ENCODE data around the gene PCBD2.
"Not testable (repeated sequence)": the region's sequence is repeated elsewhere in the genome, so short reads cannot be mapped to it uniquely, and the experiment has no call there.

PCBD2 gene

DNA sequence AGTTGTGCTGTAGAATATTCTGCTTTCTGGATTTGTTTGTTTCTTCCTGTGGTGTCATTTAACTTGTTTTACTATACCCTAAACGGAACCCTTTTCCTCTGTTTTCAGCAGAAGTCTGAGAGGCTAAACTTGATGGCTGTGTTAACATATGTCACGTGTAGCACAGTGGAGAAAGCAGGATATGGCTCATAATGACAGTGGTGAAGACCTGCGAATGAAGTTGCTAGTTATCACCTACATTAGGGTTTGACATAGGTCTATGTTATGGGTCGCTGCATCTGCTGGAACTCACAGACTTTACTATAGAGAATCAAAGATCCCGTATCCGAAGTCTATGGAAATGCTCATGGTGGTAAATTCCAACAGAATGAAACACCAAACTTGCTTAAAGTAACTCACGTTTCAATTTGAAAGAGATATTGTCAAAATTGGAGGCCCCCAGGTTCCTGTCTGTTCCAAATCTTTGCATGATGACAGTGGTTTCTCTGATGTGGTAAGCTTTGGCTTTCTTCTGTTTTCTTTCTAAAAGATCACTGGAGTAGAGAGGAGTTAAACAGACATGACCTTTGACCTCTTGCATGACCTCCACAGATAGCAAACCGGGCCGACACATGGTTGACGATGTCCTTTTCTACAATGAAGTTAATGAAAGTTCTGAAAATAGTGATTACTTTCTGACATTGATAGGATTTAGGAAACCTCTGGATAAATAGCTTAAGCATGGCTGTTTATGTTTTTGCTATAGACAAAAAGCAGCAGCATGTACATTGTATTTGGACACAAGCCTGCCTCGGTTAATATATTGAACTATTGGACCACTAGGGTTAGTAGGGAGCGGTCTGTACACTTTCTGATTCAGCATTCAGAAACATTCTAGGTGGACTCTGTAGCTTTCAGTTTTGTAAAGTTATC, 59.7 kb downstream of the PCBD2 start:
- DNase-seq, result no peak

GRCh38 chr5:134965271-134965825, 60.4 kb downstream of the PCBD2 start:
- DNase-seq, result no peak

DNA sequence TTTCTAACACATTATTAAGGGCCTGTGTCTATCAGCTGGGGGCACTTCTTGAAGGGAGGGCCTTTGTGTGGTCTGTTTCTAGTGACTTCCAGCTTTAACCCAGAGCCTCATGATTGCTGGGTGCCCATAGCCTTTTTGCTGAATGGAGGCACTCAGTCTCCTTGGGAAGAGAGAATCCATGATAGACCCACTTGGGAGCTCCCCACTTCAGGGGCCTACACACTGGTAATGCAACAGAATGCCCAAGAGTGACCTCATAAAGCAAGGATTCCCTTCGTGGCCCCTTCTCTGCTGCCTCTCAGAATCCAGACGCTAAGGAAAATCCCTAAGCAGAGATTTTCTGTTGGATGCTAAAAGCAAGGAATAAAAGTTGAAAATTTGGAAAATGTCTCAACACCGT, 62.7 kb downstream of the PCBD2 start, which contains the start of gene CATSPER3:
TSS of gene CATSPER3 (plus strand) at position 301 of the 400 bp plus-strand sequence. CDS start at position 386, 85 bp downstream.
- DNase-seq, result no peak

DNA sequence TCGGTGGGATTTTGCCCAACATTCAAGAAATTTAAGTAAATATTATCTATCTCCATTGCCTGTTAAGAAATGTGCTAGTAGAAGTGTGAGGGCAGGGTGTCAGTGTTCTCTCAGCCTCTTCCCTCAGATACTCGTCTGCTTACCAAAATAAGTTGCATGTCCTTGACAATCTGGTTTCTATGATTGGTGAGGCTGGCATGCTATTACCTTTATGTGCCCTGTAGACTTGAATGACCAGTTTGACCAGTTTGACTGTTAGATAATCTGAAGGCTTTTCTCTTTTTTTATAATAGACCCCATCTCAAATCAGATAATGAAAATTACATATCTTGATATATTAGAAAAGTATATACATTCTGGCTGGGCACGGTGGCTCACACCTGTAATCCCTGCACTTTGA, 63.1 kb downstream of the PCBD2 start:
- no peak for DNase-seq

DNA sequence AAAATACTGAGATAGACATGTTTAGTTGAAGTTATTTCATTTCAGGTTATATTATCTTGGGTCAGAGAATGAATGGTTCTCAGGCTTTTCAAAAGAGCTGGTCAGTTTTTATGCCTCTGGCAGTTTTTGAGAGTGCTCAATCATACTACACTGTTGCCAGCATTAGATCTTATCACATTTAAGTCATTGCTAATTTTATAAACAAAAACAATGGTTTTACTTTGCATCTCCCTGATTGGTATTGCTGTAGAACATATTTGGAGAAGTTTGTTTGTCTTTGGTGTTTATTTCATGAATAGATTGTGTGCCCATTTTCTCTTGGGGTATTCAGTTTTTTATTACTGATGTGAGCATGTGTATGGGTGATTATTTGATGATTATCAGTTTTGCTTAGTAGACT, 64.2 kb downstream of the PCBD2 start:
- DNase-seq, result no peak

GRCh38 chr5:134975078-134975715, 70.3 kb downstream of the PCBD2 start:
- no peak for DNase-seq

DNA sequence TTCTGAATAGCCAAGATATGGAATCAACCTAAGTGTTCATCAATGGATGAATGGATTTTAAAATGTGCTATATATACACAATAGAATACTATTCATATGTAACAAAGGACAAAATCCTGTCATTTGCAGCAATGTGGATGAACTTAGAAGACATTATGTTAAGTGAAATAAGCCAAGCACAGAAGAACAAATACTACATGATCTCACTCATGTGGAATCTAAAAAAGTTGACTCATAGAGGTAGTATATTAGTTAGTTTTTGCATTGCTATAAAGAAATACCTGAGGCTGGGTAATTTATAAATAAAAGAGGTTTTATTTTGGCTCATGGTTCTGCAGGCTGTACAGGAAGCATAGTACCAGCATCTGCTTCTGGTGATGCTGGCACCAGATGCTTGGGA, 70.9 kb downstream of the PCBD2 start:
- DNase-seq, result peak; percentile 9

- DNase-seq, result no peak
Observed at GRCh38 chr5:134976841-134977240, 71.9 kb downstream of the PCBD2 start.

GRCh38 chr5:134979416-134979815, 74.5 kb downstream of the PCBD2 start:
- no peak for DNase-seq

DNA sequence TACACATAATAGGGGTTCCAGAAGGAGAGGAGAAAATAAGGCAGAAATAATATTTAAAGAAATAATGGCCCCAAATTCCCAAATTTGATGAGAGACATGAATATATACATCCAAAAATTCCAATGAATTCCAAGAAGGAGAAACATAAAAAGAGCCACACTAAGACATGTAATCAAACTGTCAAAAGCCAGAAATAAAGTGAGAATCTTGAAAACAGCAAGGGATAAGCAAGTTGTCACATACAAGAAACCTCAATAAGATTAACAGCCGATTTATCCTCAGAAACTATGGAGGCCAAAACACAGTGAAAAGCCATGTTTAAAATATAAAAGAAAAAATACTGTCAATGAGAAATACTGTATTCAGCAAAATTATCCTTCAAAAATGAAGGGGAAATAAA, 77.3 kb downstream of the PCBD2 start:
- no peak for DNase-seq

DNA sequence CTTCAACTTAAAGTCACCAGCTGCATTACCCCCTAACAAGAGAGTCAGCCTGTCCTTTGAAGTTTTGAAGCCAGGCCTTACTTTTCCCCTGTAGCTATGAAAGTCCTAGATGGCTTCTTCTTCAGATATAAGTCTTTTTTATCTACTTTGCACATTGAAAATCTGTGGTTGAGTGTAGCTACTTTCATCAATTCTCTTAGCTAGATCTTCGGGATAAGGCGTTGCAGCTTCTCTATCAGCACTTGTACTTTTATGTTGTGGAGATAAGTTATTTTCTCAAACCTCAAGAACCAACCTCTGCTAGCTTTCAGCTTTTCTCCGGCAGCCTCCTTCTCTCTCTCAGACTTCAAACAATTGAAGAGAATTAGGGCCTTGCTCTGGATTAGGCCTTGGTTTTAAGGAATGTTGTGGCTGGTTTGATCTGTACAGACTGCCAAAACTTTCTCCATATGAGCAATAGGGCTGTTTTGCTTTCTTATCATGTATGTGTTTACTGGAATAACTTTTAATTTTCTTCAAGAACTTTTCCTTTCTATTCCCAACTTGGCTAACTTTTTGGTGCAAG, 84.4 kb downstream of the PCBD2 start:
- DNase-seq, result no peak

DNA sequence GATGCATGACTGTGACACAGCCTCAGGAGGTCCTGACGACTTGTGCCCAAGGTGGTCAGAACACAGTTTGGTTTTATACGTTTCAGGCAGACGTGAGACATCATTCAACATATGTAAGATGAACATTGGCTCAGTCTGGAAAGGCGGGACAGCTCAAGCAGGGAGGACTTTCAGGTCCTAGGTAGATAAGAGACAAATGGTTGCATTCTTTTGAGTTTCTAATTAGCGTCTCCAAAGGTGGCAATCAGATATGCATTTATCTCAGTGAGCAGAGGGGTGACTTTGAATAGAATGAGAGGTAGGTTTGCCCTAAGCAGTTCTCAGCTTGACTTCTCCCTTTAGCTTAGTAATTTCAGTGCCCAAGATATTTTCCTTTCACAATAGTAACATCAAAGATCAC, 85.3 kb downstream of the PCBD2 start:
- DNase-seq, result not testable (repeated sequence)

- no peak for DNase-seq
Observed at GRCh38 chr5:134992148-134992547, 87.2 kb downstream of the PCBD2 start.

DNA sequence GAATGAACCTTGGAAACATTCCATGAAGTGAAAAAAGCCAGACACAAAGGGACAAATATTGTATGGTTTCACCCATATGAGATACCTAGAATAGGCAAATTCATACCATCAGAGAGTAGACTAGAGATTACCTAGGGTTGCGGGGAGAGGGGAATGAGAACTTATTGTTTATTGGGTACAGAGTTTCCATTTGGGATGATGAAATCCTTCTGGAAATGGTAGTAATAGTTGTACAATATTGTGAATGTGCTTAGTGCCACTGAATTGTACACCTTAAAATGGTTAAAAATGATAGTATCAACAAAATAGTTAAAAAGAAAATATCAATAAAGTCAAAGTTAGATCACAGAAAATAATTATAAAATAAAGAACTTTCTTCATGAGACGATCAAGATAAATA, 88.2 kb downstream of the PCBD2 start:
- DNase-seq, result no peak

GRCh38 chr5:134994560-134995156, 89.7 kb downstream of the PCBD2 start:
- DNase-seq, result no peak

GRCh38 chr5:134995850-134996402, 91.0 kb downstream of the PCBD2 start:
- DNase-seq, result no peak

GRCh38 chr5:134997015-134997414, 92.1 kb downstream of the PCBD2 start:
- DNase-seq, result no peak

- not testable (repeated sequence) for DNase-seq
Observed at GRCh38 chr5:134998068-134998467, 93.1 kb downstream of the PCBD2 start.

DNA sequence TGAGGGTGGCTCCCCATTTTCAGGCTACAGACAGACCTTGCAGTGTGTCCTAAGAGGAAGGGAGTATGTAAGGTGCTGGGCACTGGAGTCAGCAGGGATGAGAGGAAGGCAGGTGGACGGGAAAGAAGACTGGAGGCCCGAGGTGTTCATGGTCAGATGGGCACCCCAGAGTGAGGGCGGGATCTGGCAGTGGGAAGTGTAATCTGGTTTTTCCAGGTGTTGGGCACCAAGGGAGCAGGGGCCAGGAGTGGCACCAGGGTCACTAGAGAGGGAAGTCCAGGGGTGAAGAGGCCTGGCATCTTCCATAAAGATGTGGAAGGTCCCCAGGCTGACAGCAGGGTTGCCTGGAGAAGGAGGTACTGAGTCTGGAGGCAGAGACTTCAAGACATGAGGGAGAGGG, 99.4 kb downstream of the PCBD2 start:
- no peak for DNase-seq

- no peak for DNase-seq
Observed at GRCh38 chr5:135005076-135005475, 100.1 kb downstream of the PCBD2 start.

DNA sequence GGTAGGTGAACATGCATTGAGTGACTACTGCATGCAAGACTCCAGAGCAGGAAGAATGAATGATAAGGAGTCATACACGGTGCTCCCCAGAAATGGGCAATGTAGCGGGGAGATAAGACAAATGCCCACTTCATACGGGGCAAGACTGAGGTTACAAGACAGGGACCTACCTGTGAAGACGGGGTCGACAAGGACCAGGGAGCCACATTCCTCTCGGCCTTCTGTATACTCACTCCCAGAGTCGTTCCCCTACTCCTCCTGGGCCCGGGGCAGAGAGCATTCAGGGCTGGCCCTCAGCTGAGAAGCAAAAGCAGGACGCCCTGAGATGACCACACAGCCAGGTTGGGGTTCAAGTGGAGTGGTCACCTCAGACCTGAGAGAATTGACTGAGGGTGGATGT, 102.4 kb downstream of the PCBD2 start:
- no peak for DNase-seq

DNA sequence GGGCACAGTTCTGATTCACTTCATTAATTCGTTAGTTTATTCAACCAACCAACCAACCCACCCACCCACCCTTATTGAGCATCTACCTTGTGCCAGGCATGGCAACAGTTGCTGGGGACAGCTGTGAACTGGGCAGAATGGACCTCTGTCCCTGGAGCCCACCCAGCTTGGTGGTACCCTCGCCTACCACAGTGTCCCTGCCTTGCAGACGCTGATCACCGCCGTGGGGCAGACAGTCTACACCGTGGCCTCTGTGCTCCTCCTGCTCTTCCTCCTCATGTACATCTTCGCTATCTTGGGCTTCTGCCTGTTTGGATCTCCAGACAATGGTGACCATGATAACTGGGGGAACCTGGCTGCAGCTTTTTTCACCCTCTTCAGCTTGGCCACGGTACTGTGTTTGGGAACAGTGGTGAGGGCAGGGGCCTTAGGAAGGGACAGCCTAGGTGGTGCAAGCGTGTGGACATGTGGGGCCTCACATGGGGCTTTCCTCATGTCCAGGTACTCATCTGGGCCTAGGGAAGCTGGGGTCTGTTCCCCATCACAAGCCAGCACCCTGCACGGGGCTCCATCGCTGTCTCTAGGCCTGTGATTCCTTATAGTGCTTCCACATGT, 102.9 kb downstream of the PCBD2 start:
- DNase-seq, result no peak

Data from NCI-H226 (cell line).